ENCODE data around the gene C9orf72. TPM values are rescaled to one million over a fixed set of nuclear protein-coding genes. Genes with fewer than 3 reads are reported as not detected.

C9orf72 gene
- total and polyA plus RNA-seq, 2 of the 4 experiments (the other 2 are of a cell fraction): 2.0 to 3.4 TPM

DNA sequence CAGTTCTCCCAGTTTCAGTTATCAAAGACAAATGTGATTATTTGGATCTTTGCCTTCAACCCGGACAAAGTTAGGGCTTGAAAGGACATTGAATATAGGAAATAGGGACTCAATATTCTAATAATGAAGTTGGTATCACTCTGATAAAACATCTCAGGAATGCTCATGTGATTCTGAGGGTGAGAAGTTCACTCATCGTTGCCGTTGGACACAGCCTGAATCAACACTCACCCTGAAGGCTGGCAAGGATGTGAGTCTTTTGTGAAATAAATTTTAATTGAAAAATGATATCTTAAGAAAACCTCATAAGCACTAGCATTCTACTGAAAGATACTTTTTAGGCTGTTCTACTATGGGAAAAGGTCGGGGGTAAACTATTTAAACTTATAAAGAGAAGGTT is 44.8 kb upstream of the C9orf72 start:
- no TSS peak for BruUV-seq (replicated peaks)
- Histone ChIP-seq H2AK5ac (ENCODE audit: low read depth, low read length) (no peak overlapping the region), H2BK20ac (ENCODE audit: low read depth, low read length) (no peak overlapping the region), H3K4me2 (ENCODE audit: low read depth, low read length) (no peak overlapping the region), H4K8ac (ENCODE audit: low read depth in 2 of 2, low read length in 2 of 2) (no peak overlapping the region), H3K36me3 (ENCODE audit: control insufficient read depth, insufficient read depth, low read length) (no peaks in the 10 kb centered on the region), H2BK15ac (ENCODE audit: low read depth, low read length) (no peak overlapping the region), H2AK9ac (replicated peaks; ENCODE audit: low read depth, low read length, poor library complexity) (no peak overlapping the region), H4K5ac (ENCODE audit: low read depth, low read length) (no peak overlapping the region), H2AFZ (replicated peaks; ENCODE audit: low read length, poor library complexity) (no peak overlapping the region), H3K9me1 (ENCODE audit: insufficient read depth, low read length) (no peaks in the 10 kb centered on the region), H3K18ac (ENCODE audit: low read depth, low read length) (no peak overlapping the region), H3K9ac (ENCODE audit: low read depth, low read length) (no peak overlapping the region), H3K27me3 (ENCODE audit: control insufficient read depth, insufficient read depth, low read length) (no peaks in the 10 kb centered on the region), H4K91ac (ENCODE audit: insufficient read depth, low read depth, low read length) (no peak overlapping the region), H3K9me3 (ENCODE audit: control insufficient read depth, insufficient read depth, low read length) (no peaks in the 10 kb centered on the region), H3K27ac (ENCODE audit: insufficient read depth, low read length) (no peak overlapping the region), H3K4me1 (ENCODE audit: control insufficient read depth, insufficient read depth, low read length) (no peaks in the 10 kb centered on the region), H3K14ac (replicated peaks; ENCODE audit: low read depth, low read length) (no peak overlapping the region), H3K79me1 (ENCODE audit: low read depth in 1 of 2, low read length in 2 of 2) (no peaks in the 10 kb centered on the region), H3K4ac (ENCODE audit: low read depth, low read length) (no peak overlapping the region), H2BK5ac (ENCODE audit: low read depth, low read length, poor library complexity, severe bottlenecking) (no peak overlapping the region), H2BK120ac (ENCODE audit: low read depth, low read length) (no peak overlapping the region), H3K4me3 (ENCODE audit: insufficient read depth, low read depth, low read length) (no peak overlapping the region), H3K23ac (ENCODE audit: low read depth, low read length) (no peak overlapping the region), H3K56ac (ENCODE audit: extremely low read depth, insufficient read depth, low read length) (no peak overlapping the region), H4K20me1 (ENCODE audit: insufficient read depth, low read length) (no peaks in the 10 kb centered on the region)
- ATAC-seq (ENCODE audit: low read depth): no peak
- ChIA-PET POLR2A (ENCODE audit: unreplicated experiment) (no interaction called here), CTCF (no interaction called here)
- dilution Hi-C loops (cut with HindIII; ENCODE audit: low sequenced_read_pairs, unreplicated experiment): no loop called here
- TF ChIP-seq, protein P1, sequence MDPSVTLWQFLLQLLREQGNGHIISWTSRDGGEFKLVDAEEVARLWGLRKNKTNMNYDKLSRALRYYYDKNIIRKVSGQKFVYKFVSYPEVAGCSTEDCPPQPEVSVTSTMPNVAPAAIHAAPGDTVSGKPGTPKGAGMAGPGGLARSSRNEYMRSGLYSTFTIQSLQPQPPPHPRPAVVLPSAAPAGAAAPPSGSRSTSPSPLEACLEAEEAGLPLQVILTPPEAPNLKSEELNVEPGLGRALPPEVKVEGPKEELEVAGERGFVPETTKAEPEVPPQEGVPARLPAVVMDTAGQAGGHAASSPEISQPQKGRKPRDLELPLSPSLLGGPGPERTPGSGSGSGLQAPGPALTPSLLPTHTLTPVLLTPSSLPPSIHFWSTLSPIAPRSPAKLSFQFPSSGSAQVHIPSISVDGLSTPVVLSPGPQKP (IDR thresholded peaks at IDR 0.05; ENCODE audit: borderline replicate concordance, low read depth, low read length): no peak
- TF ChIP-seq RAD21 (IDR thresholded peaks at IDR 0.05; ENCODE audit: low read length): no peak
- TF ChIP-seq MAZ (IDR thresholded peaks at IDR 0.05; ENCODE audit: borderline replicate concordance, low read depth, low read length): no peak
- TF ChIP-seq MXI1 (IDR thresholded peaks at IDR 0.05; ENCODE audit: borderline replicate concordance, low read depth, low read length): no peak
- TF ChIP-seq RCOR1 (IDR thresholded peaks at IDR 0.05; ENCODE audit: insufficient replicate concordance, low read length): no peak
- TF ChIP-seq RFX5 (IDR thresholded peaks at IDR 0.05; ENCODE audit: low read depth, low read length): no peak
- no peak for DNase-seq
- intact Hi-C loops (cut with micrococcal nuclease): no loop called here
- in situ Hi-C loops (cut with MboI; ENCODE audit: low sequenced_read_pairs): no loop called here
- no CpG with 5 or more reads among the region's 4 CpGs for WGBS, 2 experiments (ENCODE audit: extremely low coverage in 2 of 2, insufficient read length in 1 of 2)
